Vagina (tissue), 2 donors: ENCODE measurements around the gene NOL4L. TPM values are rescaled to one million over a fixed set of nuclear protein-coding genes. Genes with fewer than 3 reads are reported as not detected.

ENCODE experiments used
- DNase-seq, 2 donors: peaks; one replicate each; pipeline ENCODE4 v3.0.0-alpha.2; 2017; ENCODE audit errors: extremely low spot score in 2 of 2
- H3K27ac ChIP-seq: fragments of 200-600 bp; sonication (generic); one replicate; pipeline ENCODE4 v1.5.1; 2019
- H3K27me3 ChIP-seq: fragments of 200-600 bp; sonication (generic); one replicate; pipeline ENCODE4 v1.5.1; 2019
- H3K36me3 ChIP-seq, 2 donors: fragments of 200-600 bp; sonication (generic); one replicate each; pipeline ENCODE4 v1.5.1; 2017 to 2019
- H3K4me1 ChIP-seq: fragments of 200-600 bp; sonication (generic); one replicate; pipeline ENCODE4 v1.5.1; 2019
- H3K4me3 ChIP-seq, 2 donors: fragments of 200-600 bp; sonication (generic); 1 replicate in 1 of 2; 2 replicates in 1 of 2; pipeline ENCODE4 v1.5.1; 2016 to 2019
- H3K9me3 ChIP-seq: fragments of 200-600 bp; sonication (generic); one replicate; pipeline ENCODE4 v1.5.1; 2019
- CTCF ChIP-seq, 3 experiments: fragments of 450-650 bp in 2 of 3; fragments of 200-600 bp in 1 of 3; sonication (generic) in 1 of 3; IDR thresholded peaks; one replicate each; pipeline ENCODE4 v1.5.1; 2017 to 2019; ENCODE audit warnings: antibody characterized with exemption in 3 of 3, mild to moderate bottlenecking in 2 of 3, moderate library complexity in 2 of 3
- POLR2A ChIP-seq, 2 donors: fragments of 450-650 bp; IDR thresholded peaks; one replicate each; pipeline ENCODE4 v1.6.1; 2017; ENCODE audit warnings: antibody characterized with exemption in 2 of 2, mild to moderate bottlenecking in 2 of 2, moderate library complexity in 2 of 2
- POLR2AphosphoS5 ChIP-seq, 2 donors: sonication (generic); formaldehyde crosslinking; IDR thresholded peaks; one replicate each; pipeline ENCODE4 v1.9.0; 2017; ENCODE audit warnings: antibody characterized with exemption in 2 of 2, mild to moderate bottlenecking in 2 of 2, low read depth in 1 of 2; ENCODE audit not compliant: insufficient read depth in 1 of 2
- intact Hi-C: fragments of 100-400 bp; cut with DNase I; formaldehyde crosslinking; loops from one replicate; pipeline ENCODE4 v1.15.1; 2023
- total RNA-seq: library from RNA; depleted of rRNA; stranded (reverse); fragments of >200 nt; gene quantifications from one replicate; pipeline ENCODE4 v1.2.3, GENCODE V29; 2016

NOL4L gene
- total RNA-seq, 1 donor from 2014 or later, result 17.9 TPM

- H3K36me3 ChIP-seq, result no peaks in the 10 kb centered on the region
- H3K27ac ChIP-seq, result no peak overlapping the region
- H3K27me3 ChIP-seq, result no peaks in the 10 kb centered on the region
- intact Hi-C loops, result no loop called here
- H3K4me1 ChIP-seq, result peaks cover 22% of the 10 kb centered on the region
- H3K9me3 ChIP-seq, result no peaks in the 10 kb centered on the region
- no peak for TF ChIP-seq POLR2AphosphoS5 (IDR thresholded peaks at IDR 0.05; ENCODE audit: insufficient read depth in 1 of 2, low read depth in 1 of 2)
- no peak for TF ChIP-seq CTCF (IDR thresholded peaks at IDR 0.05)
- no peak for TF ChIP-seq POLR2A (IDR thresholded peaks at IDR 0.05)
- no peak overlapping the region for H3K4me3 ChIP-seq
- DNase-seq, result no peak
Measured at GRCh38 chr20:32516583-32517517, 68.3 kb downstream of the NOL4L start.

- TF ChIP-seq CTCF (IDR thresholded peaks at IDR 0.05) (no peak), POLR2A (IDR thresholded peaks at IDR 0.05) (no peak), POLR2AphosphoS5 (IDR thresholded peaks at IDR 0.05; ENCODE audit: insufficient read depth in 1 of 2, low read depth in 1 of 2) (no peak)
- Histone ChIP-seq H3K4me3 (no peak overlapping the region), H3K9me3 (no peaks in the 10 kb centered on the region), H3K27me3 (no peaks in the 10 kb centered on the region), H3K36me3 (no peaks in the 10 kb centered on the region), H3K27ac (no peak overlapping the region), H3K4me1 (peaks cover 24% of the 10 kb centered on the region)
- intact Hi-C loops, result no loop called here
- no peak for DNase-seq
Measured at GRCh38 chr20:32515631-32516101, 69.5 kb downstream of the NOL4L start.

GRCh38 chr20:32514760-32515159, 70.4 kb downstream of the NOL4L start:
- Histone ChIP-seq H3K27ac (no peak overlapping the region), H3K27me3 (no peaks in the 10 kb centered on the region), H3K9me3 (no peaks in the 10 kb centered on the region), H3K4me1 (peaks cover 27% of the 10 kb centered on the region), H3K4me3 (no peak overlapping the region), H3K36me3 (no peaks in the 10 kb centered on the region)
- TF ChIP-seq POLR2AphosphoS5 (IDR thresholded peaks at IDR 0.05; ENCODE audit: insufficient read depth in 1 of 2, low read depth in 1 of 2) (no peak), POLR2A (IDR thresholded peaks at IDR 0.05) (no peak), CTCF (IDR thresholded peaks at IDR 0.05) (no peak)
- DNase-seq, result no peak
- intact Hi-C loops, result no loop called here

GRCh38 chr20:32513031-32513866, 71.9 kb downstream of the NOL4L start:
- H3K4me1 ChIP-seq, result peaks cover 32% of the 10 kb centered on the region
- intact Hi-C loops, result no loop called here
- no peak overlapping the region for H3K4me3 ChIP-seq
- no peaks in the 10 kb centered on the region for H3K36me3 ChIP-seq
- TF ChIP-seq POLR2A (IDR thresholded peaks at IDR 0.05) (no peak), POLR2AphosphoS5 (IDR thresholded peaks at IDR 0.05; ENCODE audit: insufficient read depth in 1 of 2, low read depth in 1 of 2) (no peak), CTCF (IDR thresholded peaks at IDR 0.05) (no peak)
- no peak for DNase-seq
- no peak overlapping the region for H3K27ac ChIP-seq
- H3K27me3 ChIP-seq, result no peaks in the 10 kb centered on the region
- no peaks in the 10 kb centered on the region for H3K9me3 ChIP-seq
